ENCODE results near the gene GAS2. TPM values are rescaled to one million over a fixed set of nuclear protein-coding genes. Genes with fewer than 3 reads are reported as not detected.
A peak's percentile ranks its signal among the peaks of the same experiment; 100 is the strongest.

The GAS2 gene
- total and polyA plus RNA-seq, 2 donors (not counting 1 experiment from before 2014, with no cell fraction given), result 0.27 to 1.2 TPM

- Histone ChIP-seq H3K79me2 (ENCODE audit: control insufficient read depth, insufficient read depth, low read length) (no peaks in the 10 kb centered on the region), H3K27ac (ENCODE audit: insufficient read depth, low read length) (no peak overlapping the region), H3K9me3 (ENCODE audit: control insufficient read depth, insufficient read depth, low read depth, low read length) (no peaks in the 10 kb centered on the region), H3K4me1 (ENCODE audit: control insufficient read depth, extremely low read depth, insufficient read depth, low read length) (no peaks in the 10 kb centered on the region), H3K9ac (ENCODE audit: insufficient read depth, low read length) (no peak overlapping the region), H3K4me2 (ENCODE audit: extremely low read depth, insufficient read depth, low read length) (no peak overlapping the region), H3K27me3 (ENCODE audit: control insufficient read depth, insufficient read depth, low read length) (no peaks in the 10 kb centered on the region), H4K20me1 (ENCODE audit: control insufficient read depth, extremely low read depth, insufficient read depth, low read length) (no peaks in the 10 kb centered on the region), H2AFZ (ENCODE audit: low read length) (no peak overlapping the region), H3K36me3 (ENCODE audit: control insufficient read depth, insufficient read depth, low read length) (no peaks in the 10 kb centered on the region), H3K4me3 (replicated peaks in 1 of 4; ENCODE audit: control extremely low read depth in 1 of 4, insufficient read depth in 1 of 4, low read depth in 3 of 4, low read length in 4 of 4) (no peak overlapping the region)
- TF ChIP-seq, protein P1, sequence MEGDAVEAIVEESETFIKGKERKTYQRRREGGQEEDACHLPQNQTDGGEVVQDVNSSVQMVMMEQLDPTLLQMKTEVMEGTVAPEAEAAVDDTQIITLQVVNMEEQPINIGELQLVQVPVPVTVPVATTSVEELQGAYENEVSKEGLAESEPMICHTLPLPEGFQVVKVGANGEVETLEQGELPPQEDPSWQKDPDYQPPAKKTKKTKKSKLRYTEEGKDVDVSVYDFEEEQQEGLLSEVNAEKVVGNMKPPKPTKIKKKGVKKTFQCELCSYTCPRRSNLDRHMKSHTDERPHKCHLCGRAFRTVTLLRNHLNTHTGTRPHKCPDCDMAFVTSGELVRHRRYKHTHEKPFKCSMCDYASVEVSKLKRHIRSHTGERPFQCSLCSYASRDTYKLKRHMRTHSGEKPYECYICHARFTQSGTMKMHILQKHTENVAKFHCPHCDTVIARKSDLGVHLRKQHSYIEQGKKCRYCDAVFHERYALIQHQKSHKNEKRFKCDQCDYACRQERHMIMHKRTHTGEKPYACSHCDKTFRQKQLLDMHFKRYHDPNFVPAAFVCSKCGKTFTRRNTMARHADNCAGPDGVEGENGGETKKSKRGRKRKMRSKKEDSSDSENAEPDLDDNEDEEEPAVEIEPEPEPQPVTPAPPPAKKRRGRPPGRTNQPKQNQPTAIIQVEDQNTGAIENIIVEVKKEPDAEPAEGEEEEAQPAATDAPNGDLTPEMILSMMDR (conservative IDR thresholded peaks at IDR 0.05 in 1 of 2, IDR thresholded peaks at IDR 0.05 in 1 of 2; ENCODE audit: low read depth in 1 of 2, low read length in 2 of 2), result no peak
- no peak for TF ChIP-seq EZH2 (IDR thresholded peaks at IDR 0.05; ENCODE audit: low read length, missing control alignments)
- DNase-seq (ENCODE audit: low read depth in 2 of 2), result no peak
Observed at GRCh38 chr11:22702031-22702430, 35.6 kb downstream of the GAS2 start.

DNA sequence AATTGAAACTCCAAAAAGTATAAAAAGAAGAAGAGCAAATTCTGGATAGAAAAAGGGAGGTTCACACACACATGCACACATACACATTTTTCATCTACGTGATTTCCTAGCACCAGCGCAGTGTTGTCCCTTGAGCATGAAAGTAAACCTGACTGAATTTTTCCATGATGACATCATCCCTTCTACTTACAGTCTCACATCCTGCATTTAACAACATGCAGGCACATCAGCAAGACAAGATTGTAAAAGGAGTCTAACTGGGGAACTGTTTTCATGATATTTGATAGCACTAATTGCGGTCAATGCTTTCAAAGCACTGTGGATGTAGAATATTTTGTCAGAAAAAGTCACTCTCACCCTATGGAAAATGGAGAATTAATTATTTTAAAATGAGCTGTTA, 36.6 kb downstream of the GAS2 start:
- Histone ChIP-seq H2AFZ (ENCODE audit: low read length) (no peak overlapping the region), H3K9ac (ENCODE audit: insufficient read depth, low read length) (no peak overlapping the region), H3K27ac (ENCODE audit: insufficient read depth, low read length) (no peak overlapping the region), H3K9me3 (ENCODE audit: control insufficient read depth, insufficient read depth, low read depth, low read length) (no peaks in the 10 kb centered on the region), H3K4me1 (ENCODE audit: control insufficient read depth, extremely low read depth, insufficient read depth, low read length) (no peaks in the 10 kb centered on the region), H3K4me2 (ENCODE audit: extremely low read depth, insufficient read depth, low read length) (no peak overlapping the region), H3K36me3 (ENCODE audit: control insufficient read depth, insufficient read depth, low read length) (no peaks in the 10 kb centered on the region), H4K20me1 (ENCODE audit: control insufficient read depth, extremely low read depth, insufficient read depth, low read length) (no peaks in the 10 kb centered on the region), H3K79me2 (ENCODE audit: control insufficient read depth, insufficient read depth, low read length) (no peaks in the 10 kb centered on the region), H3K4me3 (replicated peaks in 1 of 4; ENCODE audit: control extremely low read depth in 1 of 4, insufficient read depth in 1 of 4, low read depth in 3 of 4, low read length in 4 of 4) (no peak overlapping the region), H3K27me3 (ENCODE audit: control insufficient read depth, insufficient read depth, low read length) (no peaks in the 10 kb centered on the region)
- TF ChIP-seq, protein P1 (conservative IDR thresholded peaks at IDR 0.05 in 1 of 2, IDR thresholded peaks at IDR 0.05 in 1 of 2; ENCODE audit: low read depth in 1 of 2, low read length in 2 of 2), result no peak
- no peak for TF ChIP-seq EZH2 (IDR thresholded peaks at IDR 0.05; ENCODE audit: low read length, missing control alignments)
- peak; percentile 51 to 88 for DNase-seq (ENCODE audit: low read depth in 2 of 2)

GRCh38 chr11:22703591-22703990, 37.2 kb downstream of the GAS2 start:
- Histone ChIP-seq H3K4me2 (ENCODE audit: extremely low read depth, insufficient read depth, low read length) (no peak overlapping the region), H2AFZ (ENCODE audit: low read length) (no peak overlapping the region), H3K4me3 (replicated peaks in 1 of 4; ENCODE audit: control extremely low read depth in 1 of 4, insufficient read depth in 1 of 4, low read depth in 3 of 4, low read length in 4 of 4) (no peak overlapping the region), H3K36me3 (ENCODE audit: control insufficient read depth, insufficient read depth, low read length) (no peaks in the 10 kb centered on the region), H3K27me3 (ENCODE audit: control insufficient read depth, insufficient read depth, low read length) (no peaks in the 10 kb centered on the region), H4K20me1 (ENCODE audit: control insufficient read depth, extremely low read depth, insufficient read depth, low read length) (no peaks in the 10 kb centered on the region), H3K9me3 (ENCODE audit: control insufficient read depth, insufficient read depth, low read depth, low read length) (no peaks in the 10 kb centered on the region), H3K4me1 (ENCODE audit: control insufficient read depth, extremely low read depth, insufficient read depth, low read length) (no peaks in the 10 kb centered on the region), H3K27ac (ENCODE audit: insufficient read depth, low read length) (no peak overlapping the region), H3K9ac (ENCODE audit: insufficient read depth, low read length) (no peak overlapping the region), H3K79me2 (ENCODE audit: control insufficient read depth, insufficient read depth, low read length) (no peaks in the 10 kb centered on the region)
- DNase-seq (ENCODE audit: low read depth in 2 of 2), result peak in 1 of 2 donors; percentile 61
- TF ChIP-seq, protein P1 (conservative IDR thresholded peaks at IDR 0.05 in 1 of 2, IDR thresholded peaks at IDR 0.05 in 1 of 2; ENCODE audit: low read depth in 1 of 2, low read length in 2 of 2), result no peak
- TF ChIP-seq EZH2 (IDR thresholded peaks at IDR 0.05; ENCODE audit: low read length, missing control alignments), result no peak

Measured in fibroblast of lung (primary cell).